Muscle layer of duodenum (tissue), 2 donors: Measurements from ENCODE around the gene CLEC4M.

Source experiments
- H3K27ac ChIP-seq: one replicate; pipeline ENCODE4 v1.7.0; 2013; ENCODE audit warnings: mild to moderate bottlenecking, low read length
- H3K27me3 ChIP-seq: one replicate; pipeline ENCODE4 v1.7.0; 2013; ENCODE audit warnings: low read depth, mild to moderate bottlenecking, control low read depth, low read length
- H3K36me3 ChIP-seq, 2 donors: one replicate each; pipeline ENCODE4 v1.7.0; 2013; ENCODE audit warnings: low read length in 2 of 2, control low read depth in 1 of 2, mild to moderate bottlenecking in 1 of 2; ENCODE audit not compliant: insufficient read depth in 2 of 2, control insufficient read depth in 1 of 2
- H3K4me1 ChIP-seq, 2 donors: one replicate each; pipeline ENCODE4 v1.7.0; 2013; ENCODE audit warnings: low read length in 2 of 2, mild to moderate bottlenecking in 2 of 2, control low read depth in 1 of 2, moderate library complexity in 1 of 2; ENCODE audit not compliant: insufficient read depth in 2 of 2, control insufficient read depth in 1 of 2
- H3K4me3 ChIP-seq, 2 donors: one replicate each; pipeline ENCODE4 v1.7.0; 2013; ENCODE audit warnings: low read length in 2 of 2, low read depth in 1 of 2, mild to moderate bottlenecking in 1 of 2
- H3K9me3 ChIP-seq, 2 donors: one replicate each; pipeline ENCODE4 v1.7.0; 2013; ENCODE audit warnings: low read length in 2 of 2, control low read depth in 1 of 2, mild to moderate bottlenecking in 1 of 2; ENCODE audit not compliant: control insufficient read depth in 1 of 2
- donor health status: healthy.

The CLEC4M gene

GRCh38 chr19:7779631-7780486 lies 16.8 kb downstream of the CLEC4M start:
- no peaks in the 10 kb centered on the region for H3K4me1 ChIP-seq
- H3K9me3 ChIP-seq, result no peaks in the 10 kb centered on the region
- no peak overlapping the region for H3K27ac ChIP-seq
- H3K27me3 ChIP-seq, result no peaks in the 10 kb centered on the region
- H3K4me3 ChIP-seq, result no peak overlapping the region
- no peaks in the 10 kb centered on the region for H3K36me3 ChIP-seq

- Histone ChIP-seq H3K27me3 (no peaks in the 10 kb centered on the region), H3K4me3 (no peak overlapping the region), H3K9me3 (no peaks in the 10 kb centered on the region), H3K36me3 (no peaks in the 10 kb centered on the region), H3K4me1 (no peaks in the 10 kb centered on the region), H3K27ac (no peak overlapping the region)
Observed at GRCh38 chr19:7781157-7781556, 18.1 kb downstream of the CLEC4M start.

DNA sequence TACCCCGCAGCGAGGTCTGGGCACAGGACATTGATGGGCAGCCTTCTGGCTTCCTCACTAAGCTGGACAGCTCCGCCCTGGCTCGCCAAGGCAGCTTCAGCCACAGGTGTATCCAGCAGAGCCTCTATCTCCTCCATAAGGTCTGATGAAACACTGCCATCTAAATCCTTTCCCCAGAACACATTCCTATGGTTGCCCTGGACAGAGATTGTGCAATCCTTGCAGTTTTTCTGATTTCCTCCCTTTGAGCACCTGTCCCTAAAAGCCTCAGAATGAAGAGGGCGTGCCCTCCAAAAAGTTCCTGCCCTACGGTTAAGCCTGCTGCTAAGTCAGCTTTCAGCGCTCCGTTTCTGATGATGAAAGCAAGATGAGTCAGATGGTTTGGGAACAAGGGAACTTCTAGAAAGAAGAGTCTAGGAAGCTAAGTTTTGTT lies 21.0 kb downstream of the CLEC4M start:
- Histone ChIP-seq H3K27me3 (peaks cover 12% of the 10 kb centered on the region), H3K4me3 (no peak overlapping the region), H3K4me1 (peaks cover 0 to 9% of the 10 kb centered on the region in 2 donors), H3K9me3 (no peaks in the 10 kb centered on the region), H3K27ac (no peak overlapping the region), H3K36me3 (no peaks in the 10 kb centered on the region)

DNA sequence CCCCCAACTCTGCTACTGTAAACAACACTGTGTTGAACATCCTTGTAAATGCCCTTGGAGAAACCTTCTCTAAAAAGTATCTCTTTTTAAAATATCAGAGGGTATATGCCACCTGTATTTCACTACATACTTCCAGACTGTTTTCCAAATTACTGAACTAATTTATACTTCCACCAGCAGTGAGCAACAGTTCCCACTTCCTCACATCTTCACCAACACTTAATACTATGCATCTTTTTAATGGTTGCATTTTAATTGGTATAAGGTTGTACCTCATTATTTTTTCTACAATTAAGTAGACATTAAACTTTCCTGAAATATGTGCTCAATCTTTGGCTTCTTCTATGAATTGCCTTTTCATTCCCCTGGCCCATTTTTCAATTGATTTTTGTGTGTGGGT lies 21.8 kb downstream of the CLEC4M start:
- peaks cover 0 to 16% of the 10 kb centered on the region in 2 donors for H3K4me1 ChIP-seq
- no peak overlapping the region for H3K4me3 ChIP-seq
- peaks cover 18% of the 10 kb centered on the region for H3K27me3 ChIP-seq
- no peaks in the 10 kb centered on the region for H3K36me3 ChIP-seq
- no peak overlapping the region for H3K27ac ChIP-seq
- H3K9me3 ChIP-seq, result no peaks in the 10 kb centered on the region

GRCh38 chr19:7787141-7787540 lies 24.1 kb downstream of the CLEC4M start:
- Histone ChIP-seq H3K9me3 (no peaks in the 10 kb centered on the region), H3K27ac (no peak overlapping the region), H3K4me1 (peaks cover 0 to 16% of the 10 kb centered on the region in 2 donors), H3K4me3 (no peak overlapping the region), H3K27me3 (peaks cover 18% of the 10 kb centered on the region), H3K36me3 (no peaks in the 10 kb centered on the region)

- Histone ChIP-seq H3K36me3 (no peaks in the 10 kb centered on the region), H3K27me3 (peaks cover 18% of the 10 kb centered on the region), H3K4me1 (peaks cover 0 to 16% of the 10 kb centered on the region in 2 donors), H3K4me3 (peak overlapping the region in 1 of 2 donors; percentile 24), H3K27ac (no peak overlapping the region), H3K9me3 (no peaks in the 10 kb centered on the region)
Observed at GRCh38 chr19:7787602-7788177, 24.6 kb downstream of the CLEC4M start.

- peaks cover 0 to 16% of the 10 kb centered on the region in 2 donors for H3K4me1 ChIP-seq
- H3K36me3 ChIP-seq, result no peaks in the 10 kb centered on the region
- no peak overlapping the region for H3K27ac ChIP-seq
- H3K9me3 ChIP-seq, result no peaks in the 10 kb centered on the region
- H3K27me3 ChIP-seq, result peaks cover 18% of the 10 kb centered on the region
- H3K4me3 ChIP-seq, result peak overlapping the region in 1 of 2 donors; percentile 24
Observed at GRCh38 chr19:7788178-7788932, 25.3 kb downstream of the CLEC4M start.

- Histone ChIP-seq H3K4me3 (no peak overlapping the region), H3K4me1 (peaks cover 0 to 16% of the 10 kb centered on the region in 2 donors), H3K27ac (no peak overlapping the region), H3K36me3 (no peaks in the 10 kb centered on the region), H3K27me3 (peaks cover 18% of the 10 kb centered on the region), H3K9me3 (no peaks in the 10 kb centered on the region)
Observed at GRCh38 chr19:7788933-7789323, 25.9 kb downstream of the CLEC4M start.

DNA sequence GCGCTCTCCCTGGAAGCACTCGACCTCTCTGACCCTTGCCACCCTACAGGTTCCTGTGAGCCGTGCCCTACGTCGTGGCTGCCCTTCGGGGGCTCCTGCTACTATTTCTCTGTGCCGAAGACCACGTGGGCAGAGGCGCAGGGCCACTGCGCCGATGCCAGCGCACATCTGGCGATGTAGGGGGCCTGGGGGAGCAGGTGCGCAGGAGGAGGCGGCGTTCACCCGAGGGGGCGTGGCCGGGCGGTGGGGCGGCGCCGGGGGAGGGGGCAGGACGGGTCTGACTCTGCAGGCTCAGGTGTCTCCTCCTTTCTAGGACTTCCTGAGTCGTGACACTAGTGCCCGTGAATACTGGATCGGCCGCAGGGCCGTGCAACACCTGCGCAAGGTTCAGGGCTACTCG lies 26.4 kb downstream of the CLEC4M start:
- H3K9me3 ChIP-seq, result no peaks in the 10 kb centered on the region
- peaks cover 18% of the 10 kb centered on the region for H3K27me3 ChIP-seq
- H3K4me3 ChIP-seq, result no peak overlapping the region
- no peak overlapping the region for H3K27ac ChIP-seq
- H3K36me3 ChIP-seq, result no peaks in the 10 kb centered on the region
- H3K4me1 ChIP-seq, result peaks cover 0 to 16% of the 10 kb centered on the region in 2 donors

GRCh38 chr19:7790416-7790815 lies 27.4 kb downstream of the CLEC4M start:
- Histone ChIP-seq H3K27ac (no peak overlapping the region), H3K36me3 (no peaks in the 10 kb centered on the region), H3K4me3 (no peak overlapping the region), H3K27me3 (peaks cover 18% of the 10 kb centered on the region), H3K9me3 (no peaks in the 10 kb centered on the region), H3K4me1 (peaks cover 0 to 16% of the 10 kb centered on the region in 2 donors)

- H3K27me3 ChIP-seq, result peaks cover 17% of the 10 kb centered on the region
Observed at GRCh38 chr19:7792281-7792680, 29.2 kb downstream of the CLEC4M start.

More at GRCh38 chr19:7792281-7792680, 29.2 kb downstream of the CLEC4M start:
- peaks cover 0 to 16% of the 10 kb centered on the region in 2 donors for H3K4me1 ChIP-seq
- H3K36me3 ChIP-seq, result no peaks in the 10 kb centered on the region
- no peak overlapping the region for H3K27ac ChIP-seq
- H3K9me3 ChIP-seq, result no peaks in the 10 kb centered on the region
- no peak overlapping the region for H3K4me3 ChIP-seq
